HG03558 (cell line): ENCODE data around the gene GPR137.

ENCODE experiments used
- ATAC-seq: cut with Tn5 transposase; IDR thresholded peaks from one replicate; pipeline ENCODE4 v1.9.1; 2021; ENCODE audit warnings: moderate number of reproducible peaks; ENCODE audit not compliant: unreplicated experiment; ENCODE audit errors: extremely low read depth

The GPR137 gene

DNA sequence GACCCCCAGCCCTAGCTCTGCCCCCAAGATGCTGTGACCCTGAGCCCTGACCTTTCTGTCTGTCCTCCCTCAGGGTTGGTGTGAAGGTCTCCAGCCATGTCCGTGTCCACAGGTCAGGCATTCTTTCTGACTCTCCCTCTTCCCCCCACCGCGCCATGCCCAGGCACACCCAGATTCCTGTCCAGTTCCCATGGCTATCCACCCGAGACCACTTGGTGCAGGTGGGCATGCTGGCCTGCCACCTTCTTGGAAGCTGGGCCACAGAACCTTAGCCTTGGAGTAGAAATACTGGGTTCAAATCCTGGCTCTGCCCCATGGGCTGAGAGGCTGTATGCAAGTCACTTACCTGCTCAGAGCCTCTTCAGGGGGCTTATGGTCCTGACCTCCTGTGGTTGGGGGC, 36.6 kb upstream of the GPR137 start:
- no peak for ATAC-seq

DNA sequence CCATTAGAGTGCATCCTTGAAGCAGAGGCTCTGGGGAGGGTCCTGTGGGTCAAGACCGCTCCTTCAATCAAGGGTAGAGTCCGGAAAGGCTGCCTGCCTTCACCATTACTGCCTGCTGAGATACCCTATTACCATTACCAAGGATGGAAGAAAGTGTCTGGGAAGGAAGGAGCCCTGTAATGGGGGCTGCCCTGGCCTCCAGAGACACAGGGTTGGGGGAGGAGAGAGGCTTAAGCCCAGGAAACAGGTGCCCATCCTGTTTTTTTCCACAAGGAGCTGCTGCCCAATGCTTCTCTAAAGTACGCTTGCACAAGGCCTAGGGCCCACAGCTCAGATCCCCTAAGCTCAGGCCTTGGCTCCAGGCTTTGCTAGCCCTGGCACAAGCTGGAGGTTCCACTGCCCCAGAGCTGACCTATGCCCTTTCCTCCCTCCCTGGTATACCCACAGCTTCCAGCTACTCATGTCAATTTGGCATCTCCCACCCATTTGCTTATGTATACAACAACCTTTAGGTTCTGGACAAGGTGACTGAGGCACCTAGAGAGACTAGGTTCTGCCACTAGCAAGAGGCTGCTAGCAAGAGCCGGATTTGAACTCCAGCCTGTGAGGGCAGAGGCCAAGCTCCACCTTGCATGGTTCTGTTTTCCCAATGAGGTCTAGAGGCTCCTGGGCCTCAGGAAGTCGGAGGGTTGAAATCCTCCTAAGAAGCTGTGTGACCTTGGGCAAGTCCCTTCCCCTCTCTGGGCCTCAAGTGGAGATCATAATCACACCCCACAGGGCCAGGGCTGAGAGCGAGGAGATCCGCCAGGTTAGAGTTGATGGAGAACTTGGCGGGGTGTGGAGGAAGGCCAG, 35.9 kb upstream of the GPR137 start:
- no peak for ATAC-seq

- no peak for ATAC-seq
Measured at GRCh38 chr11:64250415-64251015, 35.1 kb upstream of the GPR137 start.

GRCh38 chr11:64251016-64251752, 34.5 kb upstream of the GPR137 start, which contains the start of gene PLCB3:
Gene PLCB3 (plus strand): TSS chr11:64251530. CDS start chr11:64251650, 120 bp downstream.
- no peak for ATAC-seq

- no peak for ATAC-seq
Measured at GRCh38 chr11:64251753-64252002, 34.0 kb upstream of the GPR137 start.

GRCh38 chr11:64252003-64252872, 33.4 kb upstream of the GPR137 start:
- no peak for ATAC-seq

DNA sequence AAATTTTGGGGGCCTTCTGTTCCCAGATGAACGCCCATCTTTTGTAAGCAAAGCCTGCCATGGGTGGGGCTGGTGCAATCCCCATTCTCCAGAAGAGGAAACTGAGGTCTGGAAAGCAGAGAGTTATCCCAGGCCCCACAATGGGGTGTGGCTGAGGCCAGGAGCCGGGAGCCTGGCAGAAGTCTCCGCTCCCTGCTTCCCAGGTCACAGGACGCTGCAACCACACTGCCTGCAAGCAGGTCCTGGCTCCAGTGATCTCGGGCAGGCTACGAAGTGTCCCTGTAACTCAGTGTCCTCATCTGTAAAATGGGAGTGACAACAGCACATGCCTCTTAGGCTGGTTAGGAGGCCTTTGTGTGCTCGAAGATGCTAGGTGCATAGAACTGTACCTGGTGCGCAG, 32.6 kb upstream of the GPR137 start:
- ATAC-seq: no peak

- ATAC-seq: no peak
Measured at GRCh38 chr11:64253481-64253880, 32.2 kb upstream of the GPR137 start.

GRCh38 chr11:64254326-64254725, 31.3 kb upstream of the GPR137 start:
- ATAC-seq: no peak

- ATAC-seq: no peak
Measured at GRCh38 chr11:64255135-64256128, 30.2 kb upstream of the GPR137 start.

DNA sequence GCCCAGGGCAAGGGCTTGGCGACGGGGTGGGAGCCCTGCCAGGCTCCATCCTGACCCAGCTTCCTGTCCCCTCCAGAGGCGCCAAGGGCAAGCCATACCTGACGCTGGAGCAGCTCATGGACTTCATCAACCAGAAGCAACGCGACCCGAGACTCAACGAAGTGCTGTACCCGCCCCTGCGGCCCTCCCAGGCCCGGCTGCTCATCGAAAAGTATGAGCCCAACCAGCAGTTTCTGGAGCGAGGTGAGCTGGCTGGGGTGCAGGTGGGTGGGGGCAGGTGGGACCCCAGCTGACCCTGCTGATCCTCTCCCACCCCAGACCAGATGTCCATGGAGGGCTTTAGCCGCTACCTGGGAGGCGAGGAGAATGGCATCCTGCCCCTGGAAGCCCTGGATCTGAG, 29.3 kb upstream of the GPR137 start:
- ATAC-seq: no peak

DNA sequence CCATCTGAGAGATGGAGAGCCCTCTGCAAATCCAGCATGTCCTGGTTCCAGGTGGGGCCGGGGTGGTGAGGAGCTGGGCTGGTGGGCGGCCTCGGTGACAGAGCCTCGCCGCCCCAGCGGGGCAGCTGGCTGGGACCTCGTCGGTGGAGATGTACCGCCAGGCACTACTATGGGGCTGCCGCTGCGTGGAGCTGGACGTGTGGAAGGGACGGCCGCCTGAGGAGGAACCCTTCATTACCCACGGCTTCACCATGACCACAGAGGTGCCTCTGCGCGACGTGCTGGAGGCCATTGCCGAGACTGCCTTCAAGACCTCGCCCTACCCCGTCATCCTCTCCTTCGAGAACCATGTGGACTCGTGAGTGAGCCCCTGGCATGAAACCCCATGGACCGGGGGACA, 27.3 kb upstream of the GPR137 start:
- no peak for ATAC-seq

- ATAC-seq: no peak
Measured at GRCh38 chr11:64258946-64259532, 26.6 kb upstream of the GPR137 start.

DNA sequence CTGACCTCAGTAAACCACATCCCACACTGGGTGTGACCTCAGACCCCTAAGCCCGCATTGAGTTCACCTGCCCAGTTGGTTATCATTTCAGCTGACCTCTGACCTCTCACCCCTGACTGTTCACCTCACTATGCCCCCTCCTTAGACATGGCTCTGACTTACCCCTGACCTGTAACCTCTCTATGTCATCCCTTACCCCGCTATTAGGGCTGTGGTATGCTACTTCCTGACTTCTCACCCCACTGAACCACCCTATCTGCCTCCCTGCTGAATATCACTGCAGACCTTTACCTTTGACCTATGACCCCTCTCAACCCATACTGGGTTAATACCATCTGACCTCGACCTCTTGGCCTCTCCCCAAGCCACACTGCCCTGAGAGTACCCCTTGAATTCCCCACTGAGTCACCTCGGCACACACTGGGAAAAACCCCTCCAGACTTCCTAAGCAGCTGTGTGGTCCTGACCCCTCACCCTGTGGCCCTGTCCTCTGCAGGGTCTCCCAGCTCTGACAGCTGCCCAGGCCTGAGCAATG, 26.0 kb upstream of the GPR137 start:
- ATAC-seq: no peak

GRCh38 chr11:64260147-64260708, 25.4 kb upstream of the GPR137 start:
- no peak for ATAC-seq

DNA sequence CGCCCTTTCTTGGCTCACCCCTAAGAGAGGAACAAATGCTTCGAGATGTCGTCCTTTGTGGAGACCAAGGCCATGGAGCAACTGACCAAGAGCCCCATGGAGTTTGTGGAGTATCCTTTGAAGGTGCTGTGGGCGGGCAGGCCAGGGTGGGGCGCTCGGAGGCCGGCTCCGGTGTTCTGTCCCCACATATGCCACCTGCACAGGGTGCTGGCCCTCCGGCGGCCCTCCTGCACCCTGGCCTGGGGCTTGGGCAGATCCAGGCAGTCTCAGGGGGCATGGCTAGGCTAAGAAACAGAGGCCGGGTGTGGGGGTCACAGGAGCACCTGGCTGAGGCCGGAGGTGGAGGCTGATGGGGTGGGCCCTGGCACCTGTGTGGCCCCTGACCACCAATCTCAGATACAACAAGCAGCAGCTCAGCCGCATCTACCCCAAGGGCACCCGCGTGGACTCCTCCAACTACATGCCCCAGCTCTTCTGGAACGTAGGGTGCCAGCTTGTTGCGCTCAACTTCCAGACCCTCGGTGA, 24.0 kb upstream of the GPR137 start:
- ATAC-seq: no peak

GRCh38 chr11:64262271-64263002, 23.2 kb upstream of the GPR137 start:
- ATAC-seq: no peak
